GM12891 (cell line): Measurements from ENCODE around the gene PTCH1.

ENCODE experiments used
- DNase-seq: peaks from one replicate; pipeline ENCODE4 v3.0.0; 2011; ENCODE audit warnings: low spot score; ENCODE audit not compliant: insufficient read length
- FAIRE-seq: peaks from 2 replicates; lab custom pipeline; 2011; peaks lifted over from hg19 to GRCh38; lab: Jason Lieb, UNC
- PAX5 ChIP-seq: IDR thresholded peaks from 2 replicates; pipeline ENCODE4 v1.6.1; 2011; ENCODE audit warnings: low read length, moderate library complexity, mild to moderate bottlenecking; ENCODE audit not compliant: insufficient read depth, severe bottlenecking
- POLR2A ChIP-seq: IDR thresholded peaks from 2 replicates; pipeline ENCODE4 v1.6.1; 2011; ENCODE audit warnings: low read depth, low read length, control low read depth
- POLR2AphosphoS5 ChIP-seq: IDR thresholded peaks from 2 replicates; pipeline ENCODE4 v1.6.1; 2011; ENCODE audit warnings: low read depth, low read length, control low read depth
- POU2F2 ChIP-seq: IDR thresholded peaks from 2 replicates; pipeline ENCODE4 v1.6.1; 2011; ENCODE audit warnings: low read depth, mild to moderate bottlenecking, control low read depth, low read length, moderate library complexity
- SPI1 ChIP-seq: IDR thresholded peaks from 2 replicates; pipeline ENCODE4 v1.6.1; 2011; ENCODE audit warnings: low read depth, low read length, control low read depth
- TAF1 ChIP-seq: IDR thresholded peaks from 2 replicates; pipeline ENCODE4 v1.6.1; 2011; ENCODE audit warnings: low read depth, low read length, control low read depth

Gene PTCH1

DNA sequence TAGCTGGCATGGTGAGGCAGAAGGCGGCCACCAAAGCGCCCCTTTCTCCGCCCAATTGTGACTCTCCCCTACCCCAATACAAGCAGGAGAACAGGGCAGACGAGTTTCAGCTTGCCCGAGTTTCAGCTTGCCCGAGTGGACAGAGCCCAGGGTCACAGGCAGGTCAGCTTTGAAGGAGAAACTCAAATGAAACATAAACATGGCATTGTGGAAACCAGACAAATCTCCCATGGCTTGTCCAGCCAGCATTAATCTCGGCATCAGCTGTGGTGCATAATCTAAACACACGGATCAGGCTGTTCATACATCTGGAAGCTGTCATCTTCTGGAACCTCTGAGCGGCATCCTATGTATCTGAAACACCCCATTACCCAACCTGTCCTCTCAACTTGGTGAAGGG, 16.9 kb downstream of the PTCH1 start:
- DNase-seq (no peak), FAIRE-seq (no peak)
- TF ChIP-seq PAX5 = no peak
- TF ChIP-seq POLR2A = no peak
- no peak for TF ChIP-seq POLR2AphosphoS5
- no peak for TF ChIP-seq POU2F2
- TF ChIP-seq TAF1 = no peak
- TF ChIP-seq SPI1 = no peak

DNA sequence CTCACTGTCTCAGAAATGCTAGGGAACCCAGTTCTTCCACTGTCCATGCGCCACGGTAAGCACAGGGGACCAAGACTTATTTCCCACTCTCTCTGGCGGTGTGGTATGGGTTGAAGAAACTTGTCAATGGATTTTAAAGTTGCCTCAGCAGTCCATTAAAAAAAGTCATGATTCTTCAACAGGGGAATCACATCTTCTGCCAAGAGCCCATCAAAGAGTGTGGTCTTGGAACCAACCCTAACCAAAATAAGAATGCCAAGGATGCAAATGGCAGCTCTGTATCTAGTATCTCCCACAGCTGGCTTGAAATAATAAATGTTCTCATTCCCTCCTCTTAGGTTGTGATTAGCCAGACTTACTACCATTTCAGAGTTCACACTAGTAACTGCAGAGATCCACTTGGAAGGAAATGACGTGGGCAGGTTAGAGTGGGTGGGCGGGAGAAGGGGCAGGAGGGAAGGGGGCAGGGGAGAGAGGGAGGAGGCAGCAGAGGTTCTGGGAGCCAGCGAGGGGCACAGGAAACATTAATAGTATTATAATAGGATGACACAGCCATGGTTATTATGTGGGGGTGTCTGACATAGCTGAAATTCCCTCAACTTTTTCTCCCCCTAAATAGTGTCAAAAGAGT, 17.6 kb downstream of the PTCH1 start:
- DNase-seq (no peak), FAIRE-seq (no peak)
- TF ChIP-seq POLR2AphosphoS5 = no peak

DNA sequence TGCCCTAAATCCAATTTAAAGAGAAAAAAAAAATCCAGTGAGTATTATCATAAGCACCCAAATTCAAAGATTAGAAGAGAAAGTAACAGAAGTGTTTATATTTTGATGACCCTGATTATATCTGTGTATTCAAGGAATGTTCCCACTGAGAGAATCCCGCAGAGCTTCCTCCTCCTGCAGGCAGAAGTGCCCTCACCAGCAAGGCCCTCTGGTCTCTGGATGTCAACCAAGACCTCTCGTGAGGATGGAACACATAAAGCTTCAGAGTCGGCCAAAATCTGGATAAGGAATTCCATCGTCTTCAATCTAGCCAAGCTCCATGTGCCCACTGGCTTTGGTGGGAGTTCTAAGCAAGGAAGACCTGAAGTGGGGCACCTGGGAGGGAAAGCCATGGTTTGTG, 18.1 kb downstream of the PTCH1 start:
- no peak for TF ChIP-seq SPI1
- TF ChIP-seq POLR2A = no peak
- no peak for TF ChIP-seq PAX5
- no peak for TF ChIP-seq TAF1
- no peak for TF ChIP-seq POU2F2
- TF ChIP-seq POLR2AphosphoS5 = no peak
- DNase-seq = no peak
- FAIRE-seq = no peak

DNA sequence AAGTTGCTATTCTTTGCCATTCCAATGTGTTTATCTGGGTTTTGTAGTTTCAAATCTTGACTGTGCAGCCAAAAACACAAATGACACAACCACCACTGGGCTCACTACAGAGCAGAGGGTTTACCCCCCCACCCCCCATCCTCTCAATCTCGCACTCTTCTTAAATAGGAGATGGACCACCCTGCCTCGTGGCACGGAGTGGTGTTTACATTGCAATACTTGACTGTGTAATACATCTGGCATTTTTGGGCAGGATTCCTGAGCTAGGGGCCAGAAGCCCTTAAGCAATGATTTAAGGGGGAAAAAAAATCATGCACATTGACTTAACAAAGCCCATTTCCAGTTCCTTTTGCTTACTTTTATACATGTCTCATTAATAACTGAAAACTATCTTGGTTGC, 19.0 kb downstream of the PTCH1 start:
- FAIRE-seq (no peak), DNase-seq (no peak)
- no peak for TF ChIP-seq POLR2AphosphoS5
- TF ChIP-seq PAX5 = no peak
- TF ChIP-seq TAF1 = no peak
- TF ChIP-seq POLR2A = no peak
- no peak for TF ChIP-seq POU2F2
- TF ChIP-seq SPI1 = no peak

DNA sequence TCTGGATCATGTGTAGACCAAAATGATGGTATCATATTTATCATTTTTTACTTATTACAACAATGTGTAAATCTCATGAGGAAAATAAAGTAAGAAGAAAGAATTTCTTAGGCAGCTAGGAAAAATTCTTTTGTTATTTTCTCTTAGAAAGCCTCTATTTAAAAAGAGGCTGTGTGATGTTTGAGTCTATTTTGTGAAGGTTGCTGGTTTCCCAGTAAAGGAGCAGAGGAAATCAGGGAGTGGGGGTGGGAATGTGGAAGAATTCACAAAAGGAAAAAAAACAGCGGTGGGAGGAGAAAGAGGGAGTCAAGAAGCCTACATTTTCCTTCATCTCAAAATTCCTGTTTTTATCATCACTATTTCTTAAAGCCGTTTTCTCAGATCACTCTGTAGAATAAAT, 20.1 kb downstream of the PTCH1 start:
- TF ChIP-seq POLR2A (no peak), POLR2AphosphoS5 (no peak), TAF1 (no peak), POU2F2 (no peak), SPI1 (no peak), PAX5 (no peak)
- no peak for DNase-seq
- no peak for FAIRE-seq

DNA sequence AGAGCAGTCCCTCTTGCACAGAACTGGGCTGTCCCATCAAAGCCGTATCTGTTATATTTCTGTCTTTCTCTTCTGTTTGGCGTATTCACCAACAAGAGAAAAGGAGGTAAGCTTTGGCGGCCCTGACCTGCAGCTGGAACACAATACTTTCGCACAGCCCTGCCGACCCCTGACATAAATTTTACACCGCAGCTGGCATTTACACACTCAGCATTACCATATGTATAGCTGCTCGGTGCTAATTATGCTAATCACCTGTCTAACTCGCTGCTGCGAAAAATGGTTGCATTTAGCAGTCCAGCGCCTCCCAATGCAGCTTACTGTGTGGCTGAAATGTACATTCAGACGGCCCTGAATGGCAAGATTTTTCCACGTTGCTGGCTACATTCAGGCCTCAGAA, 20.8 kb downstream of the PTCH1 start:
- DNase-seq (no peak), FAIRE-seq (no peak)
- TF ChIP-seq POU2F2 = no peak

DNA sequence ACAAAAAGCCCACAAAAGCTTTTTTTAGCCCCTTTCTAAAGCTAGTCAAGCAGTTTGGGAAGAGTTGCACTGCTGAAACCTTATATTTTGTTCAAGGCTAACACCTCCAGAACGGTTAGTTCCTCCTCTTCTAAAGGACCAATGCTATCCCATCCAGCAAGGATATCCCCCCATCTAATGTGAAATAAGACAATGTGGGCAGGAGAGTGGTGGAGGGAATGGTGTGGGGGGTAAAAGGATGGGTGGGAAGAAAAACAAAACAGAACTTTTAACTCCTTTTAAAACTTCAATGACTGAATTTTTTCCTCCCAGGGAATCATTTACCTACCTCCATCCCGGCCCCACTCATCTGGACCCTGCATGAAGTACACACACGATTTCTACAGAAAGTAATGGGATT, 21.2 kb downstream of the PTCH1 start:
- no peak for DNase-seq
- no peak for TF ChIP-seq POLR2A
- TF ChIP-seq POLR2AphosphoS5 = no peak
- TF ChIP-seq TAF1 = no peak
- TF ChIP-seq PAX5 = no peak
- no peak for TF ChIP-seq SPI1
- no peak for FAIRE-seq

DNA sequence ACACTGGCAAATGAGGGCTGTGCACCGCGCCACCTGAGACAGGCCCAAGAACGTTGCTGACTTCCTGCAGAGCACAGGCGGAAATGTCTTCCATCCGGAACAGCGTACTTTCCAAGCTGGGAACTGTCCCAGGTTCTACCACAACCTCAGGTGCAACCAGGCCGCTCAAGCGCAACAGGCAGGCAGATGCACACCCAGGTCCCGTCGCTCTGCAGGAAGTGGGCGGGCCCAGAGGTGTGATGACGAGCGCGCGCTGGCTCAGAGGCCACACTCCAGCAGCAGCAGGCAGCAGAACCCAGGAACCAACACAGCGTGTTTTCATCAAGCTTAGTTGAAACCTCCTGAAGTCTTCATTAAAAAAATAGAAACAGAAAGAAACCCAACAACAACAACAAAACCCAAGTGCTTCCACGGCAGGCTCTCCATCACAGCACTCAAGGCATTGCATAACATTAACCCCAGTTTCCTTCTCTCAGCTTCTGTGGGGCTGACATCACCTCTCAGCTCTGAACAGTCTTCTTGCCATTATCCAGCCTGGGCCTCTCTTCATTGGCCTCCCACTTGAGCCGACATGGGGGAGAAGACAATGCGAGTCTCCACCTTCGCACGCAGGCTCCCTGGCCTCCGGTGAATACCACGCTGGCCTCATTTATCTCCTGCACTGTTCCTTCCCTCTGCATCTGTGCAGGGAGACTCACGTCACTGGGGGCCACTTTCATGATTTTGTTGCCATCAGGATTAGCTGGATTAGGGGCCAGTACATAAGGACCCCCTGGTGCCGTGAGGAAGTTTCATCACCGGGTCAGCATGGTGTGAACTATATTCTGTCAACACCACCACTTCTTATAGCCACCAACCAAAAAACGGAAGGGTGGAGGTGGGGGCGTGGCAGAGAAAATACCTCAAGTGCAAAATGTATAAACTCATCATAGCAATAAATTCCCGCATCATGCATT, 22.1 kb downstream of the PTCH1 start:
- FAIRE-seq (peak; percentile 69), DNase-seq (peak; percentile 59)
- TF ChIP-seq POU2F2 = no peak
- no peak for TF ChIP-seq SPI1
- no peak for TF ChIP-seq POLR2A
- TF ChIP-seq POLR2AphosphoS5 = no peak
- no peak for TF ChIP-seq PAX5
- no peak for TF ChIP-seq TAF1

DNA sequence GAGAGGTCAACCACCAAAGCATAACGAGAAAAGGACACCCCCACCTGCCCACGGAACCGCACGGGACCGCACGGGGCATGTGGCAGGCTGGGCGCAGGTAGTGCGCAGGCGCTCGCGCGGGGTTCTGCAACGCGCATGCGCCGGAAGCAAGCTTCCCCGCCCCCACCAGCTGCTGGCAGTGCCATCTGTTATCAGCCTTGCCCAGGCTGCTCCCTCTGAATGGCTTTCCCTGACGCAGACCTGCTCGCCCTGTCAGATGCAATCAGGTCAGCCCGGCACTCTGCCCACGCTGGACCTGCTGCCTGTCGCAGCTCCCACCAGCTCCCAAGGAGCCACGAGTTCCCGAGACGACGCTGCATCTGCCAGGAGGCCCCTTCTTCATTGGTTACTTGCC, 22.8 kb downstream of the PTCH1 start:
- FAIRE-seq (no peak), DNase-seq (no peak)
- TF ChIP-seq POU2F2 = no peak
- TF ChIP-seq POLR2AphosphoS5 = no peak
- TF ChIP-seq SPI1 = no peak
- TF ChIP-seq POLR2A = no peak
- TF ChIP-seq TAF1 = no peak
- no peak for TF ChIP-seq PAX5

DNA sequence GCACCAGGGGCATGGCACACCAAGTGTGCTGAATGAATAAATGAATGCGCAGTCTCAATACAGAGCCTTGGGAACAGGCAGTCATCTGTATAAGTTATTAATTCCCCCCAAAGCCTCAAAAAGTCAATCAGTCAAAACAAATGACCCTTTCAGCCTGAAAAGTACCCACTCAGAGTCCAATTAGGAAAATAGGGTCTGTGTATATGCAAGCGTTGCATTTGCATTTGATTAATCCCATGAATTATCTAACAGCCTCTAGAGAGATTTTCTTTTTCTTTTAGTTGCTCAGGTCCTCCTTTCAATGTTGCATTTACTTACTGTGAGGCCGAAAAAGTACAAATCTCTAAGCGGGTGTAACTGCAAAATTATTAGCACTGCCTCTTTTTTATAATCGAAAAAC, 23.4 kb downstream of the PTCH1 start:
- FAIRE-seq (no peak), DNase-seq (no peak)
- TF ChIP-seq SPI1 (no peak), POLR2A (no peak), POU2F2 (no peak), POLR2AphosphoS5 (no peak), TAF1 (no peak), PAX5 (no peak)
